ENCODE measurements around the gene RASL10B. TPM values are rescaled to one million over a fixed set of nuclear protein-coding genes. Genes with fewer than 3 reads are reported as not detected.

The RASL10B gene
- total and polyA plus RNA-seq, 10 of the 15 experiments (the other 5 are each of a cell fraction or from before 2014, with no cell fraction given) = not detected

- no peak for TF ChIP-seq ZZZ3 (IDR thresholded peaks at IDR 0.05; ENCODE audit: control insufficient read depth, insufficient read length, low read depth)
- TF ChIP-seq MEF2A (IDR thresholded peaks at IDR 0.05; ENCODE audit: insufficient read depth, low read depth, low read length) = no peak
- TF ChIP-seq JUNB (IDR thresholded peaks at IDR 0.05) = no peak
- TF ChIP-seq NR2C1 (IDR thresholded peaks at IDR 0.05) = no peak
These were observed 49.5 kb downstream of the RASL10B start (continued) for GRCh38 chr17:35780950-35781349.

- in situ Hi-C loops (cut with MboI) (no loop called here), intact Hi-C loops (cut with micrococcal nuclease; ENCODE audit: unreplicated experiment) (no loop called here)
- no peaks in the 10 kb centered on the region for H3K9me3 ChIP-seq (replicated peaks; ENCODE audit: control insufficient read depth, insufficient read depth, low read length)
- H3K36me3 ChIP-seq (ENCODE audit: control insufficient read depth in 2 of 2, insufficient read depth in 2 of 2, low read length in 1 of 2) = no peaks in the 10 kb centered on the region
- H3K27ac ChIP-seq (ENCODE audit: control insufficient read depth, insufficient read depth) = no peak overlapping the region
- no peak for DNase-seq (ENCODE audit: low read depth, low spot score)
- no peaks in the 10 kb centered on the region for H4K20me1 ChIP-seq (ENCODE audit: control insufficient read depth, insufficient read depth)
- H3K27me3 ChIP-seq (replicated peaks in 1 of 2; ENCODE audit: control insufficient read depth in 2 of 2, insufficient read depth in 2 of 2, low read length in 1 of 2) = peaks cover 2 to 6% of the 10 kb centered on the region in 2 experiments; a peak in 2 of 4 replicates
- ChIA-PET POLR2A (no interaction called here), SMC1A (ENCODE audit: uncharacterized antibody, unreplicated experiment) (no interaction called here), CTCF (interaction anchor here (2.1 kb wide), 1 partner anchor 21 kb away, joined by 12 read pairs; no protein-coding TSS in a partner anchor), RAD21 (ENCODE audit: unreplicated experiment) (no interaction called here)
- no TSS peak for BruUV-seq (replicated peaks)
- TF ChIP-seq, protein P1, sequence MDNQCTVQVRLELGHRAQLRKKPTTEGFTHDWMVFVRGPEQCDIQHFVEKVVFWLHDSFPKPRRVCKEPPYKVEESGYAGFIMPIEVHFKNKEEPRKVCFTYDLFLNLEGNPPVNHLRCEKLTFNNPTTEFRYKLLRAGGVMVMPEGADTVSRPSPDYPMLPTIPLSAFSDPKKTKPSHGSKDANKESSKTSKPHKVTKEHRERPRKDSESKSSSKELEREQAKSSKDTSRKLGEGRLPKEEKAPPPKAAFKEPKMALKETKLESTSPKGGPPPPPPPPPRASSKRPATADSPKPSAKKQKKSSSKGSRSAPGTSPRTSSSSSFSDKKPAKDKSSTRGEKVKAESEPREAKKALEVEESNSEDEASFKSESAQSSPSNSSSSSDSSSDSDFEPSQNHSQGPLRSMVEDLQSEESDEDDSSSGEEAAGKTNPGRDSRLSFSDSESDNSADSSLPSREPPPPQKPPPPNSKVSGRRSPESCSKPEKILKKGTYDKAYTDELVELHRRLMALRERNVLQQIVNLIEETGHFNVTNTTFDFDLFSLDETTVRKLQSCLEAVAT (IDR thresholded peaks at IDR 0.05) = no peak
- TF ChIP-seq RAD51 (IDR thresholded peaks at IDR 0.05) = no peak
- TF ChIP-seq HDAC2 (IDR thresholded peaks at IDR 0.05) = no peak
- TF ChIP-seq BMI1 (IDR thresholded peaks at IDR 0.05; ENCODE audit: borderline replicate concordance) = no peak
- no peak for TF ChIP-seq STAT3 (IDR thresholded peaks at IDR 0.05; ENCODE audit: low read depth, low read length)
- no peak for TF ChIP-seq NFYA (IDR thresholded peaks at IDR 0.05; ENCODE audit: borderline replicate concordance, low read depth, low read length)
- no peak for TF ChIP-seq BCL3 (IDR thresholded peaks at IDR 0.05; ENCODE audit: borderline replicate concordance, insufficient read depth, low read depth, low read length, poor library complexity, severe bottlenecking)
- TF ChIP-seq ZNF24 (IDR thresholded peaks at IDR 0.05) = no peak
- TF ChIP-seq CHD1 (IDR thresholded peaks at IDR 0.05; ENCODE audit: low read depth, low read length) = no peak
- TF ChIP-seq E2F8 (IDR thresholded peaks at IDR 0.05; ENCODE audit: low read depth, partially characterized antibody) = no peak
- TF ChIP-seq FOS (IDR thresholded peaks at IDR 0.05; ENCODE audit: borderline replicate concordance, extremely low read depth, insufficient read length) = no peak
- TF ChIP-seq BCL11A (IDR thresholded peaks at IDR 0.05; ENCODE audit: low read depth, low read length) = no peak
- no peak for TF ChIP-seq IRF3 (IDR thresholded peaks at IDR 0.05)
- no peak for TF ChIP-seq POLR2AphosphoS2 (IDR thresholded peaks at IDR 0.05; ENCODE audit: low read depth, low read length)
- no peak overlapping the region for H3K9ac ChIP-seq (ENCODE audit: control insufficient read depth, insufficient read depth, low read length)
- WGBS (ENCODE audit: insufficient coverage, insufficient replicate concordance, low lambda C conversion rate, missing lambda C conversion rate) = 86% methylated on average over 2 of the region's 2 CpGs
- no peak for FAIRE-seq
- no peaks in the 10 kb centered on the region for H3K79me2 ChIP-seq (ENCODE audit: control insufficient read depth, insufficient read depth, low read length)
- no peak overlapping the region for H3K4me2 ChIP-seq (ENCODE audit: control insufficient read depth, insufficient read depth)
- H2AFZ ChIP-seq (ENCODE audit: control insufficient read depth, low read depth, low read length) = no peak overlapping the region
- no peak overlapping the region for H3K4me3 ChIP-seq
- ATAC-seq = no peak
- no peaks in the 10 kb centered on the region for H3K4me1 ChIP-seq (ENCODE audit: control insufficient read depth, insufficient read depth, low read length)
These were observed 53.5 kb downstream of the RASL10B start for GRCh38 chr17:35784895-35785294.

Data from GM12878 (cell line).